Bronchial epithelial cell (primary cell): ENCODE data around the gene ICAM1. TPM values are rescaled to one million over a fixed set of nuclear protein-coding genes. Genes with fewer than 3 reads are reported as not detected.
A peak's percentile ranks its signal among the peaks of the same experiment; 100 is the strongest.

Experiments
- DNase-seq: peaks from one replicate; pipeline ENCODE4 v3.0.0-alpha.2; 2010; ENCODE audit warnings: low read depth
- FAIRE-seq: peaks from 2 replicates; lab custom pipeline; 2011; peaks lifted over from hg19 to GRCh38; lab: Jason Lieb, UNC
- H3K27me3 ChIP-seq: 2 replicates; pipeline ENCODE4 v1.5.1; 2011; ENCODE audit warnings: low read length; ENCODE audit not compliant: control insufficient read depth, insufficient read depth
- H3K36me3 ChIP-seq: 2 replicates; pipeline ENCODE4 v1.5.1; 2011; ENCODE audit warnings: low read length; ENCODE audit not compliant: control insufficient read depth, insufficient read depth
- H3K4me3 ChIP-seq: 2 replicates; pipeline ENCODE4 v1.5.1; 2011; ENCODE audit warnings: mild to moderate bottlenecking, low read depth, low read length, control low read depth
- total RNA-seq: library from RNA; depleted of rRNA; stranded (reverse); fragments of >200 nt; gene quantifications from 2 replicates; pipeline ENCODE4 v1.2.1, GENCODE V29; 2014
- TF ChIP-seq, protein P1 (sequence below): IDR thresholded peaks from 2 replicates; pipeline ENCODE4 v1.5.1; 2011; ENCODE audit warnings: mild to moderate bottlenecking, moderate library complexity, low read length, control low read depth, inconsistent platforms; ENCODE audit not compliant: insufficient read depth, severe bottlenecking

The ICAM1 gene
- total RNA-seq, 1 donor from 2014 or later = 0.79 TPM

DNA sequence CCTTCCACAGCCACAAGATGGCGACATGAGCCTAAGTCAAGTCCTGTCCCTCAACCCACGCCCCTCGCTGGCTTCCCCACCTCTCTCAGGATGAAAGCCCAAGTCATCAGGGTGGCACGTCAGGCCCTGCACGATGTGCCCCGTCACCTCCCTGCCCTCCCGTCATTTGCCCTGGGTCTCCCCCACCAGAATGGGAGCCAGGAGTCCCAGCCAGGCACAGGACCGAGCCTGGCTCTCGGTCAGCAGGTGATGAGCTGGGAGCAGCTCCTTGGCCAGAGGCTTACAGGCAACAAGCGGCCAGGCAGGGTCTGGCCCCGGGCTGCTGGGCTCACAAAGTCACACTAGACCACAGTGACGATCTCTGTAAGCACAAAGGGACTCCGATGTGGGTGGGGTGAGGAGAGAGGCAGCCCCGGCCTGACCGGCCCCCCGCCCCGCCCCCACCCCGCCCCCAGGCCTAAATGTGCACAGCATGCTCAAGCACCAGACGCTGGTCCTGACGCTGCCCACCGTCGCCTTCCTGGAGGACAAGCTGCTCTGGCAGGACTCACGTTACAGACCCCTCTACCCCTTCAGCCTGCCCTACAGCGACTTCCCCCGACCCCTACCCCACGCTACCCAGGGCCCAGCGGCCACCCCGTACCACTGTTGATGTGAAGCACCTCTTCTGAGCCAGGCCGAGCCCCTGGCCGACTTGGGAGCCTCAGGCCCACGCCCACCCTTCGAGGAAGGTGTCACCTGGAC is 11.6 kb upstream of the ICAM1 start:
- H3K27me3 ChIP-seq = no peaks in the 10 kb centered on the region
- TF ChIP-seq, protein P1, sequence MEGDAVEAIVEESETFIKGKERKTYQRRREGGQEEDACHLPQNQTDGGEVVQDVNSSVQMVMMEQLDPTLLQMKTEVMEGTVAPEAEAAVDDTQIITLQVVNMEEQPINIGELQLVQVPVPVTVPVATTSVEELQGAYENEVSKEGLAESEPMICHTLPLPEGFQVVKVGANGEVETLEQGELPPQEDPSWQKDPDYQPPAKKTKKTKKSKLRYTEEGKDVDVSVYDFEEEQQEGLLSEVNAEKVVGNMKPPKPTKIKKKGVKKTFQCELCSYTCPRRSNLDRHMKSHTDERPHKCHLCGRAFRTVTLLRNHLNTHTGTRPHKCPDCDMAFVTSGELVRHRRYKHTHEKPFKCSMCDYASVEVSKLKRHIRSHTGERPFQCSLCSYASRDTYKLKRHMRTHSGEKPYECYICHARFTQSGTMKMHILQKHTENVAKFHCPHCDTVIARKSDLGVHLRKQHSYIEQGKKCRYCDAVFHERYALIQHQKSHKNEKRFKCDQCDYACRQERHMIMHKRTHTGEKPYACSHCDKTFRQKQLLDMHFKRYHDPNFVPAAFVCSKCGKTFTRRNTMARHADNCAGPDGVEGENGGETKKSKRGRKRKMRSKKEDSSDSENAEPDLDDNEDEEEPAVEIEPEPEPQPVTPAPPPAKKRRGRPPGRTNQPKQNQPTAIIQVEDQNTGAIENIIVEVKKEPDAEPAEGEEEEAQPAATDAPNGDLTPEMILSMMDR = peak; percentile 88
- DNase-seq (peak; percentile 88), FAIRE-seq (no peak)
- H3K4me3 ChIP-seq = no peak overlapping the region
- H3K36me3 ChIP-seq = peaks cover 23% of the 10 kb centered on the region

DNA sequence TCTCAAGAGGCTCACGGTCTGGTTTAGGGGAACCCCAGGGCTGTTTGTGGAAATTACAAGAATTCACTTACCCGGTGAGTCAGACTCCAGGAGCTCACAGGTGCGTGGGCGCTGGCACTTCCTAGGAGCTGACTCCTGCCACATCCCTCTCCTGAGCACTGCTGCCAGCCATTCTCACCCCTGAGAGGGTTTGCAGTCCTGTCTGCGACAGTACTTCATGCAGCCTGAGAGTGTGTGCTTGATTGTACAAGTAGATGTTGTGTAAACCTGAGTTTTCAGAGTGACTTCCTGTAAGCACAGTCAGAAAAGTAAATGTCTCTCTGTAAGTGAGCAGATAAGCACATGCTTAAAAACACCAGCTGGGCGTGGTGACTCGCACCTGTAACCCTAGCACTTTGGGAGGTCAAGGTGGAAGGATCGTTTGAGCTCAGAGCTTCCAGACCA is 10.8 kb upstream of the ICAM1 start:
- peaks cover 18% of the 10 kb centered on the region for H3K36me3 ChIP-seq
- FAIRE-seq = peak; percentile 7

DNA sequence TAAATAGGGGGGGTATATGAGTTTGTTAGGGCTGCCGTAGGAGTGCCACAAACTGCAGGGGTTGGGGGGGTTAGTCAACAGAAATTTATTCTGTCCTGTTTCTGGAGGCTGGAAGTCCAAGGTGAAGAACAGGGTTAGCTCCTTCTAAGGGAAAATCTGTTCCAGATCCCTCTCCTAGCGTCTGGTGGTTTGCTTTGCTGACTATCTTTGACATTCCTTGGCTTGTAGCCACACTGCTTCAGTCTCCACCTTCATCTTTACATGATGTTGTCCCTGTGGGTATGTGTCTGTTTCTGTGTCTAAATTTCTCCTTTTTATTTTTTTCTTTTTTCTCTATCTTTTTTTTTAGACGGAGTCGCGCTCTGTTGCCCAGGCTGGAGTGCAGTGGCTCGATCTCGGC is 8.1 kb upstream of the ICAM1 start:
- H3K27me3 ChIP-seq = no peaks in the 10 kb centered on the region
- FAIRE-seq = no peak
- TF ChIP-seq, protein P1 = no peak
- DNase-seq = no peak
- H3K36me3 ChIP-seq = peaks cover 9% of the 10 kb centered on the region
- H3K4me3 ChIP-seq = no peak overlapping the region

More for the DNA sequence above, 10.8 kb upstream of the ICAM1 start:
- peak; percentile 95 for DNase-seq
- H3K4me3 ChIP-seq = no peak overlapping the region
- H3K27me3 ChIP-seq = no peaks in the 10 kb centered on the region
- TF ChIP-seq, protein P1 = no peak

DNA sequence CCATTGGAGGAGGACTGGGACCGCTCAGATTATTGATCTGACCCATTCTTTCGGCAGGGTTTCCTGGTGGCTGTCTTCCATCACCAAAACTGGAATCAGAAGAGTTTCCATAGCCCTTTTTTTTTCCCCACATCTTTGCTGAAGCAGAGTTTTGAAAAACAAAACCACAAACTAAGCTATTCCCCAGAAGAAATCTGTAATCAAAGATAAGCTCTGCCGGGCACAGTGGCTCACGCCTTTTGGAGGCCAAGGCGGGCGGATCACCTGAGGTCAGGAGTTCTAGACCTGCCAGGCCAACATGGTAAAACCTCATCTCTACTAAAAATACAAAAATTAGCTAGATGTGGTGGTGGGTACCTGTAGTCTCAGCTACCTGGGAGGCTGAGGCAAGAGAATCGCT is 4.2 kb upstream of the ICAM1 start:
- H3K36me3 ChIP-seq = no peaks in the 10 kb centered on the region

DNA sequence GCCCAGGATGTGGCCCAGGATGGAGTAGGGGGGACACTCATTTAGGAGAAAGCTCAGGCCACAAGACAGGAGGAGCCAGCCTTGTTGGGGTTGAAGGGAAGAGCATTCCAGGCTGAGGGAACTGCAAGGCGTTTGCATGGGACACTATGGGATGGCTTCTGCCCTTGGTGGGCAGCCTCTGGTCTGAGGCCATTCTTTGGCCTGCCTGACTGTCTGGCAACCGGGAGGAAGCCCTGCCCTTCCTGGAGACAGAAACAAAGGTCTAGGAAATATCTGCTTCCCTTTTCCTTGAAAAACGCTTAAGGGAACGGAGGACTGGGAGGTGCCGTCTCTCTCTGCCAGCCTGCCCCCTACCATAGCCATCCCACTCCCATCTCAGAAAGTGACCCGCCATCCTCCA is 2.8 kb upstream of the ICAM1 start:
- no peak for FAIRE-seq

More for the DNA sequence above, 4.2 kb upstream of the ICAM1 start:
- TF ChIP-seq, protein P1 = no peak
- Histone ChIP-seq H3K27me3 (no peaks in the 10 kb centered on the region), H3K4me3 (no peak overlapping the region)
- DNase-seq = no peak
- no peak for FAIRE-seq

More for the DNA sequence above, 2.8 kb upstream of the ICAM1 start:
- H3K36me3 ChIP-seq = no peaks in the 10 kb centered on the region
- no peak overlapping the region for H3K4me3 ChIP-seq
- TF ChIP-seq, protein P1 = no peak
- DNase-seq = no peak
- no peaks in the 10 kb centered on the region for H3K27me3 ChIP-seq
